Measurements from ENCODE around the gene ADAMTS2.

GRCh38 chr5:179184521-179185050 lies 160.7 kb downstream of the ADAMTS2 start:
- TF ChIP-seq, protein P1, sequence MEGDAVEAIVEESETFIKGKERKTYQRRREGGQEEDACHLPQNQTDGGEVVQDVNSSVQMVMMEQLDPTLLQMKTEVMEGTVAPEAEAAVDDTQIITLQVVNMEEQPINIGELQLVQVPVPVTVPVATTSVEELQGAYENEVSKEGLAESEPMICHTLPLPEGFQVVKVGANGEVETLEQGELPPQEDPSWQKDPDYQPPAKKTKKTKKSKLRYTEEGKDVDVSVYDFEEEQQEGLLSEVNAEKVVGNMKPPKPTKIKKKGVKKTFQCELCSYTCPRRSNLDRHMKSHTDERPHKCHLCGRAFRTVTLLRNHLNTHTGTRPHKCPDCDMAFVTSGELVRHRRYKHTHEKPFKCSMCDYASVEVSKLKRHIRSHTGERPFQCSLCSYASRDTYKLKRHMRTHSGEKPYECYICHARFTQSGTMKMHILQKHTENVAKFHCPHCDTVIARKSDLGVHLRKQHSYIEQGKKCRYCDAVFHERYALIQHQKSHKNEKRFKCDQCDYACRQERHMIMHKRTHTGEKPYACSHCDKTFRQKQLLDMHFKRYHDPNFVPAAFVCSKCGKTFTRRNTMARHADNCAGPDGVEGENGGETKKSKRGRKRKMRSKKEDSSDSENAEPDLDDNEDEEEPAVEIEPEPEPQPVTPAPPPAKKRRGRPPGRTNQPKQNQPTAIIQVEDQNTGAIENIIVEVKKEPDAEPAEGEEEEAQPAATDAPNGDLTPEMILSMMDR (conservative IDR thresholded peaks at IDR 0.05 in 1 of 2, IDR thresholded peaks at IDR 0.05 in 1 of 2; ENCODE audit: low read depth in 1 of 2, low read length in 2 of 2): no peak
- TF ChIP-seq EZH2 (IDR thresholded peaks at IDR 0.05; ENCODE audit: low read length, missing control alignments): no peak
